ENCODE results near the gene FPR3.

The FPR3 gene

DNA sequence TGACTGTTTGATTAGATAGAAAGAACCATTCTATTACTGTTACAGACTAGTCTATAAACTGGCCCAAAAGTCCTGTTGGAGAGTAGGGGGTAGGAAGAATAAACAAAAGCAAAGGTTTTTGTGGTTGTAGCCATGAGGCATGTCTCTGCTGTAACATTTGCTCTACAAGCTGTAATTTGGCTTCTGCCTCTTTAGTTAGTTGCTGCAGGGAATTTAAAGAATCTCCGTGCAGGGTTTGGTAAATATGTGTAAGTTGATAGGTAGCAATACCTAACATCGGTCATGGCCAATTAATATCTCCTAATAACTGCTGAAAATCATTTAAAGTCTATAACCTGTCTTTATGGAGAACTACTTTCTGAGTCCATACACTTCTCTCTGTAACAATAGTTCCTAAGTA is 13.0 kb downstream of the FPR3 start:
- DNase-seq = no peak

DNA sequence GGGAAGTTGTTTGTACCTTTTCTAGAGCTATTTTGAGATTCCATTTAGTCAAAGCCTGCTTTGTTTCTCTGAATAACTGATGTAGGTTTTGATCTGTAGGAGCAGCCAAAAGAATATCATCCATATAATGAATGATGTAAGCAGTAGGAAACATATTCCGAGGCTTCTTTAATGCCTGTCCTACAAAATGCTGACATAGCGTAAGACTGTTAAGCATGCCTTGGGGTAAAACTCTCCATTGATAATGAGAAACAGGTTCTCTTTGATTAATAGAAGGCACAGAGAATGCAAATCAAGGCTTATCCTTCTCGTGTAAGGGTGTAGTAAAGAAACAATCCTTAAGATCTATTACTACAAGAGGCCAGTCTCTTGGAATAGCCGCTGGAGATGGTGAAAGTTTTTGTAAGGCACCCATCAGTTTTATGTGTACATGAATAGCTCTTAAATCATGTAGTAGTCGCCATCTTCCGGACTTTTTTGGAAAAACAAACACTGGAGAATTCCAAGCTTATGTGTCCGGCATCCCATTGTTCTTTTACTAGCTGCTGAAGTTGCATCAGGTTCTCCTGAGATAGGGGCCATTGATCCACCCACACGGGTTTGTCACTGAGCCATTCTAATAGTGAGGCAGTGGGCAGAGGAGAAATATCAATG is 13.5 kb downstream of the FPR3 start:
- DNase-seq = no peak

DNA sequence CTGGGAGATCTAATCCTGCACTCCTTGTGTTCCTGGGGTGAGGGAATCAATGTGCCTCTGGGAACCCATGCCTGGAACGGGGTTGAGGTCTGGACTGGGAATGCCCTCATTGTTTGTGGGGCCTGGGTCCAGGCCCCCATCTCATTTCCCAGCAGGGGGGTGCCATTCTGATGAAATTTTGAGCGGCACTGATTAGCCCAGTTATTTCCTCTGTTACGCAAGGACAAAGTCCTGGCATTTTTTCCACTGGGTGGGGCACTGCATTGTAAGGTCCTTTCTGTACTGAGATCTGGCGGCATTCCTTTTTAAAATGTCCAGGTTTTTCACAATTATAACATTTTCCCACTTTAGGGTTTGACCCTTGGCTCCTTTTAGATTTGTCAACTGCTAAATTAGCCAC is 14.8 kb downstream of the FPR3 start:
- no peak for DNase-seq

DNA sequence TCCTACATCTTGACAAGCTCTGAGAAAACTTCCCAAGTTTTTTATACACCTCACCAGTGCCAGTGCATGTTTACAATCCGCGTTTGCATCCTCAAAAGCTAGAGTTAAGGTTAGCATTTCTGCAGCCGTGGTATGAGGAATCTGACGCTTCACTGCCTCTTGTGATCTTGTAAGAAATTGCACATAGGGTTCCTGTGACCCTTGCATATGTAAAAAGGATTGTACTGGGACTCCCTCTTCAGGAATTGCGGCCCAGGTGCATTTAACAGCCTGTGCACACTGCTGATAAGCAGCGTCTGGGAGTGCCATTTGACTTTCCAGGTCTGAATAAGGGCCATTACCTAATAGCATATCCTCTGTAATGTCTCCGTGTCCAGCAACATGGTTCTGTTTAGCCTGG is 15.3 kb downstream of the FPR3 start:
- no peak for DNase-seq

DNA sequence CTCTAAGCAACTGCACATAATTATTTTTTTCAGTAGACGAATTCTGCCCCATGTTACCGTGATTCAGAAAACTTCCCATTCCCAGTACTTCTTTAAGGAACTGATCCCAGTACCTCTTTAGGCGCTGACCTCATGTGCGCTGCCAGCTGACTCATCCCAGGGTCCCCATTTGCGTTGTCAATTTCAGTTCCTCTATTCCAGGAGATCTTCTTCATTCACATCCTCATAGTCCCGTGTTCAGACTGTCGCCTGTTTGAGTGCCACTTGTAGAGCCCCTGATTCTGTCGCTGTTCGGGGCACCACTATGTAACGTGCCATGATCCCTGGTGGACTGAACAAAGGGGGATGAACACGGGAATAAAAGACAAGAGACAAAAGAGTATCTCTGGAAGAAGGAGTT is 16.4 kb downstream of the FPR3 start:
- no peak for DNase-seq

DNA sequence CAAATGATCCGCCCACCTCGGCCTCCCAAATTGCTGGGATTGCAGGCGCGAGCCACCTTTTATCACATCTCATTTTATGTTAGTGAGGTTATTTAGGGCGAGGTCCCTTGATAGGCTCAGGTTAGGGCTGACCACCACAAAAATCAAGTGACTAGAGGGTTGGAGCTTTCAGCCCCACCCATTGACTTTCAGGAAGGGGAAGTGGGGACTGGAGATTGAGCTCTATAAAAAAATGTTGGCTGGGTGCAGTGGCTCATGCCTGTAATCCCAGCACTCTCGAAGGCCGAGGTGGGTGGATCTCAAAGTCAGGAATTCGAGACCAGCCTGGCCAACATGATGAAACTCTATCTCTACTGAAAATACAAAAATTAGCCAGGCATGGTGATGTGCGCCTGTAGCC is 20.1 kb downstream of the FPR3 start:
- DNase-seq = no peak

DNA sequence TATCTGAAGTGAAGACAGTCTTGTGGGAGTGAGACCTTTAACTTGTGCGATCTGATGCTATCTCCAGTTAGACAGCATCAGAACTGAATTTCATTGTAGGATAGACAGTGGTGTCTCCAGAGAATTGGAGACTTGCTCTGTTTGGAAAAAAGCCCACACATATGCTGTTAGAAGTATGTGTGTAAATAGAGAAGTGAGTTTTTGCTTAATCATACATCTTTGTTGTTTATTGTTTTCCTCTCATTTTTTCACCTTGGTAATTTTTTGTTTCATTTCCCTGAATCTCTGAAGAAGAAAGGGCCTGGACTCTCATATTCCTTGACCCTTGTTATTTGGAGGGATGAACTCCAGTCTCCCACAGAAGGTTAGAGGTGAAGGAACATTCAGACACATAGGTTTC is 21.8 kb downstream of the FPR3 start:
- DNase-seq = no peak

DNA sequence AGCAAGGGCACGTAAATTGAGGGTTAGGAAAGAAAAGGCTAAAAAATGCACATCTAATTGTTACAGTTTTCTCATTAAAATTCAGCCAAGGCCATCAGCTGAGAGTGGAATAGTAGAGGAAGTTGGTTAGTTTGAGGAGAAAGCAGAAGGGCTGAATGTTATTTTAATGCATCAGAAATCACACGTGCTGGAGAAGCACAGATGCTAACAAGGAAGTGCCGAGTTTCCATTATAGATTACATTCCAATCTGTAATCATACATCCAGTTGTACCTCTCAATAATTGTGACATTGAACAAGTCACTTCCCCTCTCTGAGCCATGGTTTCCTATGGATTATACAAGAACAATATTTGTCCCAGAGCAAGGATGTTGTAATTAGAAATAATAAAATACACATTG is 25.1 kb downstream of the FPR3 start:
- no peak for DNase-seq

DNA sequence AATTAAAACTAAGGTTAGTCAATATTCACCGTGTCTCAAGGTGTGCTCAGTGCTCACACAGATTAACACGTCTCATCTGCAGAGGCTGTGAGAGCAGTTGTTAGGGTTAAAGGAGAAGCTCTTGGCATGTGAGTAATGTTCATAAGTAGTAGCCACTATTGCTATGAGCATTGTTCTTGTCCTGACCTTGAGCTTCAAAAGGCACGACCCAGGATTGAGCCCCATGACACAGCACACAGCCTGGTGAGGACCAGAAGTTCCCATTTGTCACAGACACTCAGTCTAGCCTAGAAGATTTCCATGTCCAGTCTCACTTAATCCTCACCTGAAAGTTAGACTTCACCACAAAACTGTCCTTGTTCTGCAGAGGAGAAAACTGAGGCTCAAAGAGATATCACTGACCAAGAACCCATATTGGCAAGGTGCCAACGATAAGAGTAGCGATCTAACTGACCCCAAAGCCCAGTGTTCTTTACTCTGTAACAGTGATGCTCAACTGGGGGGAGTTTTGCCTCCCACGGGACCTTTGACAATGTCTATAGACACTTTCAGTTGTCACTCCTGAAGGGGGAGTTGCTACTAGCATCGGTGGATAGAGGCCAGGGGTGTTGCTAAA is 26.0 kb downstream of the FPR3 start:
- no peak for DNase-seq

DNA sequence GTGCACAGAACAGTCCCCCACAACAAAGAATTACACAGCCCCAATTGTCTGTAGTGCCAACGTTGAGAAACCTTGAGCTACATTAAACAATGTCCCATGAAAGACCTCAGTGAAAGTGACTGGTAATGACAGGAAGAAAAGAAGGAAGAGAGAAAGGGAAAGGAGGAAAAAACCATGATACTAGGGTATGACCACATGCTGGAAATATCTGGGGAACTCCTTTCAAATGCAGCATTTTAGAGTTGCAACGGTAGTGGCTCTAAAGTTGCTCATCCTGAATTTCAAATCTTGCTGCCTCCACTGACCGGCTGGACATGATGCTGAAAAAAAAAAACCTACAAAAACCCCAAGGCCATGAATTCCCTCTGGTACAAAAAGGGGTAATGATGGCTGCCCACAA is 26.5 kb downstream of the FPR3 start:
- no peak for DNase-seq

DNA sequence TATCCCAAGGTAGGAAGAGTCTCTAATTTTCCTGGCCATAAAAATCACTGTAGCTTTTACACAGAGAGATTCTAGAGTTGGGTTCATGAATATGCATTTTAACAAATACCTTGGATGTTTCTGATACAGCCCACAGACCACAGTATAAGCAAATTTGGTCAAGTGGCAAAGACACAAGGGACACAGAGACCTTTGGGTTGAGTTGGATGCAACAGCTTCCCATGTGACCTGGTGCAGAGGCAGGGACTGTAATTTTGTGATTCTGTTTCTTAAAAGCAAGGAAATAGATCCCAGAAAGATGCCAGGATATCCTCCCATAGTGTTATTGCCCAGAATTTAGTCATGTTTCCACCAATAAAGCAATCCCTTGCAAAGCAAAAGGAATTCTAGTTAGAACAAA is 27.0 kb downstream of the FPR3 start:
- no peak for DNase-seq

DNA sequence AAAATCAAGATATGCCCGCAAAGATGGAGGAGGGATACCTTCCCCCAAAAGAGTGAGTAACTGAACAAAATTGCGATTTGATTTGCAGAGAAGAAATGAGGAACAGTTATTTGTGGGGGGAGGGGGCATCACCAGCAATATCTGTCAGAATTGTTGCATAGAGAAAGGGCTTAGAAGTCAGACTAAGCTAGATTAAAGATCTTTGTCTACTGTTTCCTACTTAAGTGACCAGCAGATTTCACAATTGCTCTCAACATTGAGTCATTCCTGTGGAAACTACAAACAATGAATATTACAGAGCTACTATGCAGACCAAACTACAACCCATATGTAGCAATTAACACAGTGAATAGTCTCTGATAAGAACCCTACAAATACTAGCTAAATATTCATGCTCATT is 27.4 kb downstream of the FPR3 start:
- no peak for DNase-seq

DNA sequence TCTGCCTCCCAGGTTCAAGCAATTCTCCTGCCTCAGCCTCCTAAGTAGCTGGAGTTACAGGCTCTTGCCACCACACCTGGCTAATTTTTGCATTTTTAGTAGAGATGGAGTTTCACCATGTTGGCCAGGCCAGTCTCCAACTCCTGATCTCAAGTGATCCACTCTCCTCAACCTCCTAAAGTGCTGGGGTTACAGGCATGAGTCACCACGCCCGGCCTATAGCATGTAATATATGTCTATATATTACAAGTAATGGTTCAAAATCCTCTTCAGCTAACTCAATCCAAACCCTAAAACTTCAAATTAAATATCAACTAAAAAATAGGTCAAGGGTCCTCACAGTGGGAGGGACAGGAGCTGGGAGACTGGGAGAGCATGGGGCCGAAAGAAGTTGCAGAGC is 28.0 kb downstream of the FPR3 start:
- no peak for DNase-seq

DNA sequence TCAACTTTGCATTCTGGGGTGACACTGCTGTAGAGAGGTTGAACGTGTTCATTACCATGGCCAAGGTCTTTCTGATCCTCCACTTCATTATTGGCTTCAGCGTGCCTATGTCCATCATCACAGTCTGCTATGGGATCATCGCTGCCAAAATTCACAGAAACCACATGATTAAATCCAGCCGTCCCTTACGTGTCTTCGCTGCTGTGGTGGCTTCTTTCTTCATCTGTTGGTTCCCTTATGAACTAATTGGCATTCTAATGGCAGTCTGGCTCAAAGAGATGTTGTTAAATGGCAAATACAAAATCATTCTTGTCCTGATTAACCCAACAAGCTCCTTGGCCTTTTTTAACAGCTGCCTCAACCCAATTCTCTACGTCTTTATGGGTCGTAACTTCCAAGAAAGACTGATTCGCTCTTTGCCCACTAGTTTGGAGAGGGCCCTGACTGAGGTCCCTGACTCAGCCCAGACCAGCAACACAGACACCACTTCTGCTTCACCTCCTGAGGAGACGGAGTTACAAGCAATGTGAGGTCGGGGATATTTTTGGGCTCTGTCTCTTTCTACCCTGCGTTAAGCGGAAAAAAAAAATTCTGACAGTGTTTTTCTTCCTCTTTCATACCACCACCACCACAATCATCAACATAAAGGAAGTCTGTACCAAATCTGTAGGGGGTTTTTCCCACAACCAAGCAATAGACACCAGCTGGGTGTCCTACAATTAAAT is 29.5 kb downstream of the FPR3 start:
- no peak for DNase-seq

DNA sequence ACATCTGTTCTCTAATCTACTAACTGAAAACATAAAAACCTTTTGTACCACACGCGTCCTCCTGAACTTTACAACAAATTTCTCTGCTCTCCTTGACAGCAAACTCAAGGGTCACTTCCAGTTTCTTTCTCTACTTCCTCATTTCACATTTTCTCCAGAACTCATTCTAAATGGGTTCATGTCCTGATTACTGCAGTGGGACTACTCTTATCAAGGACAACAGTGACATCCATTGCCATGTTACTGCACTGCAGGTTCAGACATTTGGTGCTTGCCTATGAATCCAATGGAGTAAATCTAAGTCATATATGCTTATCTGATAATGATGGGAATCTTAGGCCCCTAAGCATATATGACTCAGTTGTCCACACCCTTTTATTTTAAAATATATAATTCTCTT is 35.3 kb downstream of the FPR3 start:
- DNase-seq = no peak

DNA sequence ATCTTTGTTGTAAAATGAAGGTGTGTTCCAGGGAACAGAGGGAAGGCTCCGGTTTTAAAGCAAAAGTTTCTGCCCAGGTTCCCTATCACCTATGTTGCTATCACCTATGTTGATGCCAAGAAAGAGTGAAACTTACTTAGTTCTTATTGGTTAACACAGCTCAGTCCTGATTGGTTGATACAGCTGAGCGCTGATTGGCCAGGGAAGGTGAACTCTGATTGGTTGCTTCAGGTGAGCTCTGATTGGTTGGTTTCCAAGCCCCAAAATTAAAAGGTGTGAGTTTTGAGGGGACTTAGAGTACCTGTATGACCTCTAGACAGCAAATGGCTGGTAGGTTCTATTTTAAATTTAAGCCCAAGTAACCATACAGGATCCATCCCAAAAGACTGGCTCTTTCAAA is 42.2 kb downstream of the FPR3 start:
- DNase-seq = no peak

DNA sequence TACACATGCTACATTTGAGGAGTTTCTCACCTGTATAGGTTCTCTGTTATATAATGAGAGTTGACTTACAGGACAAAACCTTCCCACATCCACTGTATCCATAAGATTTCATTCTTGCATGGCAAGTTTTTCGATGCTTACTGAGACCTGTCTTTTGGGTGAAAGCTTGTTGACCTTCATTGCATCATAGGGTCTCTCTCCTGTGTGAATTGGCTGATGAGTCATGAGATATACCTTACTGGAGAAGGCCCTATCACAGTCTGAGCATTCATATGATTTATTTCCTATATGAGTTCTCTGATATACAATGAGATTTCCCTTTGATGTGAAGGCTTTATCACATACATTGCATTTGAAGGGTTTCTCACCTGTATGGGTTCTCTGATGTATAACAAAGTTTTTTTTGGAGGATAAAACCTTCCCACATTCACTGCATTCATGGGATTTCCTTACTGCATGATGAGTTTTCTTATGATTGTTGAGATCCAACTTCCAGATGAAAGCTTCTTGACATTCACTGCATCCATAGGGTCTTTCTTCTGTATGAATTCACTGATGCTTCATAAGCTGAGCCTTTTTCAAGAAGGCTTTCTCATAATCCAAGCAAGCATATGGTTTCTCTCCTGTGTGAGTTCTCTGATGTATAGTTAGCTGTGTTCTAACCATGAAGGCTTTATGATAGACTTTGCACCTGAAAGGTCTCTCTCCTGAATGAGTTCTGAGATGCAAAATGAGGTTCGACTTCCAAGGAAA is 67.1 kb downstream of the FPR3 start:
- no peak for DNase-seq

DNA sequence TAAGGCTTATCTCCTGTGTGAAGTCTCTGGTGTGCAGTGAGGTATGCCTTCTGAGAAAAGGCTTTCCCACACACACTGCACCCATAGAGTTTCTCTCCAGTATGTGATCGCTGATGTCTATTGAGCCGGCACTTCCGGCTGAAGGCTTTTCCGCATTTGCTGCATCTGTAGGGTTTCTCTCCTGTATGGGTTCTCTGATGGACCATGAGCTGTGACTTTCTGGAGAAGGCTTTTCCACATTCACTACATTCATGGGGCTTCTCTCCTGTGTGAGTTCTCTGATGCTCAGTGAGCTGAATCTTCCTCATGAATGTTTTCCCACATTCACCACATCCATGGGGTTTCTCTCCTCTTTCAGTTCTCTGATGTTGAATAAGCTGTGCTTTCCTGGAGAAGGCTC is 78.1 kb downstream of the FPR3 start:
- no peak for DNase-seq

Data from amniotic stem cell (primary cell).